Memory B cell (primary cell): ENCODE results near the gene CD300LD.
"Not testable (repeated sequence)": the region's sequence is repeated elsewhere in the genome, so short reads cannot be mapped to it uniquely, and the experiment has no call there.

Source experiments
- ATAC-seq: fragments of 150-1000 bp; cut with Tn5 transposase; 2 replicates; pipeline ENCODE4 v1.10.0; 2021; ENCODE audit warnings: low read depth, mild to moderate bottlenecking, moderate library complexity
- DNase-seq, 2 donors: peaks; one replicate each; pipeline ENCODE4 v3.0.0; 2022; ENCODE audit warnings: low spot score in 2 of 2
- H3K27ac Mint-ChIP-seq: one replicate; pipeline ENCODE4 v1.8.0; 2022; ENCODE audit warnings: mild to moderate bottlenecking, moderate library complexity, mixed read lengths
- H3K27me3 Mint-ChIP-seq: one replicate; pipeline ENCODE4 v1.8.0; 2022; ENCODE audit warnings: mixed read lengths
- H3K36me3 Mint-ChIP-seq: one replicate; pipeline ENCODE4 v1.8.0; 2022; ENCODE audit warnings: mild to moderate bottlenecking, mixed read lengths
- H3K4me1 Mint-ChIP-seq: one replicate; pipeline ENCODE4 v1.8.0; 2022; ENCODE audit warnings: mixed read lengths
- H3K4me3 Mint-ChIP-seq: one replicate; pipeline ENCODE4 v1.8.0; 2022; ENCODE audit warnings: mild to moderate bottlenecking, moderate library complexity, mixed read lengths
- H3K9me3 Mint-ChIP-seq: one replicate; pipeline ENCODE4 v1.8.0; 2022; ENCODE audit warnings: mixed read lengths

The CD300LD gene

DNA sequence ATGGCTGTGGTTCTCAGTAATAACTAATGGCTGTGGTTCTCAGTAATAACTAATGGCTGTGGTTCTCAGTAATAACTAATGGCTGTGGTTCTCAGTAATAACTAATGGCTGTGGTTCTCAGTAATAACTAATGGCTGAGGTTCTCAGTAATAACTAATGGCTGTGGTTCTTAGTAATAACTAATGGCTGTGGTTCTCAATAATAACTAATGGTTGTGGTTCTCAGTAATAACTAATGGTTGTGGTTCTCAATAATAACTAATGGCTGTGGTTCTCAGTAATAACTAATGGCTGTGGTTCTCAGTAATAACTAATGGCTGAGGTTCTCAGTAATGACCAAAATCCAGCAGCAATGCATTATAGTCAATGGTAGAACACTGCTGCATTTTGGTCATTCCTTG lies 18.4 kb downstream of the CD300LD start:
- H3K9me3 Mint-ChIP-seq, DNase-seq, H3K27ac Mint-ChIP-seq, H3K4me3 Mint-ChIP-seq, H3K36me3 Mint-ChIP-seq, H3K4me1 Mint-ChIP-seq, ATAC-seq: not testable (repeated sequence)
- peaks cover 10% of the 10 kb centered on the region for H3K27me3 Mint-ChIP-seq

DNA sequence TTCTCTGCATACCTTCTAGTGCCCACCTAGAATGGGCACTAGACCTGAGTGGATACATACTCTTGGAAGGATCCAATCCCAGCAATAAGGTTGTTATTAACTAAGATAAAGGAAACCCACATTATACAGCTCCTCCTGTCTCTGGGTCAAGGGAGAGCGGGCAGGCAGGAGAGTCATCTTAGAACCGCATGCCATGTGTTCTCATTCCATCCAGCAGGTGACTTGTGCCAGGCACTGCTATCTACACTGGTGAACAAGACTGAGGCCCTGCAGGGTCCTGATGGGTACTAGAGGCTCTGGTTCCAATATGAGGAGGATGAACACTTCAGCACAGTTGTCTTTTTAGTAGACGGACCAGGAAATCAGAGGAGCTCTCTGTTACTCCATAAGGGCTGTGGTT lies 18.9 kb downstream of the CD300LD start:
- no peak for ATAC-seq

DNA sequence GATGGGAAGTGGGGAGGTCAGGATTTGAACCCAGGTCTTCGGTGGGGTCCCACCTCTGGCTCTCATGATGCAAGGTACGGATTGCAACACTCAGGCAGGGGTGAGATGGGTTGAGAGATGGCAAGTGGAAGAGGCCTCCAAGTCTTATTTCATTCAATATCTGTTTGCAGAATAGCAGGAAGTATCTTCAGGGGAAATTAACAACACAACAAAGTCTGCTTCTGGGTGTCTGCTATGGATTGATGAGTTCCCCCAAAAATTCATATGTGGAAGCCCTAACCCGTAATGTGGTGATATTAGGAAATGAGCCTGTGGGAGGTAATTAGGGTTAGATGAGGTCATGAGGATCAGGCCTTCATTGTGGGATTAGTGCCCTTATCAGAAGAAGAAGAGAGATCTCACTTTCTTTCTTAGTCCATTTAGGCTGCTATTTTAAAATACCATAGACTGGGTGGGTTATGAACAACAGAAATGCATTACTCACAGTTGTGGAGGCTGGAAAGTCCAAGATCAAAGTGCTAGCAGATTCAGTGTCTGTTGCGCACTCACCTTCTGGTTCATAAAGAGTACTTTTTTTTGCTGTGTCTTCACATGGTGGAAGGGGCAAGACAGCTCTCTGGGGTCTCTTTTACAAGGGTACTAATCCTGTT lies 20.3 kb downstream of the CD300LD start:
- H3K4me1 Mint-ChIP-seq, result peaks cover 19% of the 10 kb centered on the region
- H3K4me3 Mint-ChIP-seq, result no peak overlapping the region
- H3K27ac Mint-ChIP-seq, result no peak overlapping the region
- no peak for ATAC-seq
- H3K36me3 Mint-ChIP-seq, result peaks cover 2% of the 10 kb centered on the region
- peaks cover 21% of the 10 kb centered on the region for H3K27me3 Mint-ChIP-seq
- H3K9me3 Mint-ChIP-seq, result no peaks in the 10 kb centered on the region
- no peak for DNase-seq

More for the DNA sequence above, 18.9 kb downstream of the CD300LD start:
- H3K9me3 Mint-ChIP-seq, result no peaks in the 10 kb centered on the region
- H3K4me3 Mint-ChIP-seq, result no peak overlapping the region
- no peak for DNase-seq
- peaks cover 2% of the 10 kb centered on the region for H3K36me3 Mint-ChIP-seq
- H3K27ac Mint-ChIP-seq, result no peak overlapping the region
- peaks cover 14% of the 10 kb centered on the region for H3K4me1 Mint-ChIP-seq
- peaks cover 15% of the 10 kb centered on the region for H3K27me3 Mint-ChIP-seq

DNA sequence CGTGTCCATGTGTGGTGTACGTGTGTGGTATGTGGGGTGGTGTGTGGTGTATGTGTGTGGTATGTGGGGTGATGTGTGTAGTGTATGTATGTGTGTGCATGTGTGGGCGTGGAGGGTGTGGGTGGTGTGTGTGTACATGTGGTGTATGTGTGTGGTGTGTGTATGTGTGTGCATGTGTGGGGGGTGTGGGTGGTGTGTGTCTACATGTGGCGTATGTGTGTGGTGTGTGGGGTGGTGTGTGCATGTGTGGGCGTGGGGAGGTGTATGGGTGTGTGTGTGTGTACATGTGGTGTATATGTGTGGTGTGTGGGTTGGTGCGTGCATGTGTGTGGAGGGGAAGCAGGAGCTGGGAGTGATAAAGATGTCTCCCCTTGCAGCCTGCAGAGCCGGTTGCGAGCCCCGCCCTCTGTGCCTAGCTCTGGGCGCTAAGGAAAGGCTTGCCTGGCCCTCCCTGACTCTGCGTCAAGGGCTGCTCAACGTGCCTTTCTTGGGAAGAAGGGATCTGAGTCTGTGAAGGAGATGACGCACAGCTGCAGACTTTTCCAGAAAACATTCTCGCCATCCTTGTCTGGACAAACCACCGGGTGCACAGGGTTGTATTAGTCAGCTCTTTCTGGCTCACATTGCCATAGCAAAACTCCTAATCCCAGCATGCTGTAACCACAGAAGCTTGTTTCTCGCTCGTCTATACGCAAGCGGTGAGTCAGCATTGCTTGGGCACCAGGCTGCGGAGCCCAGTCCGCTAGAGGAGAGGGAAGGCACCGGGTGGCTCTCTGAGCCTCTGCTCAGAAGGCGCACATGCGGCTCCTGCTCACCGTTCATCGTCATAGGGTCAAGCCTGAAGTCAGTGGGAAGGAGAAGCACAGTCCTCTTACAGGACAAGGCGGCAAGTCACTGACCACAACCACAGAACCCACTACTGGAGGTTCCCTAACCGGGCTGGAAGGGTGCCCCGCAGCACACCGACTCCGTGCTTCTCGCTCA lies 22.8 kb downstream of the CD300LD start:
- H3K4me3 Mint-ChIP-seq, result no peak overlapping the region
- H3K27me3 Mint-ChIP-seq, result peaks cover 27% of the 10 kb centered on the region
- peaks cover 2% of the 10 kb centered on the region for H3K36me3 Mint-ChIP-seq
- ATAC-seq (no peak), DNase-seq (no peak)
- H3K9me3 Mint-ChIP-seq, result no peaks in the 10 kb centered on the region
- no peak overlapping the region for H3K27ac Mint-ChIP-seq
- peaks cover 15% of the 10 kb centered on the region for H3K4me1 Mint-ChIP-seq

DNA sequence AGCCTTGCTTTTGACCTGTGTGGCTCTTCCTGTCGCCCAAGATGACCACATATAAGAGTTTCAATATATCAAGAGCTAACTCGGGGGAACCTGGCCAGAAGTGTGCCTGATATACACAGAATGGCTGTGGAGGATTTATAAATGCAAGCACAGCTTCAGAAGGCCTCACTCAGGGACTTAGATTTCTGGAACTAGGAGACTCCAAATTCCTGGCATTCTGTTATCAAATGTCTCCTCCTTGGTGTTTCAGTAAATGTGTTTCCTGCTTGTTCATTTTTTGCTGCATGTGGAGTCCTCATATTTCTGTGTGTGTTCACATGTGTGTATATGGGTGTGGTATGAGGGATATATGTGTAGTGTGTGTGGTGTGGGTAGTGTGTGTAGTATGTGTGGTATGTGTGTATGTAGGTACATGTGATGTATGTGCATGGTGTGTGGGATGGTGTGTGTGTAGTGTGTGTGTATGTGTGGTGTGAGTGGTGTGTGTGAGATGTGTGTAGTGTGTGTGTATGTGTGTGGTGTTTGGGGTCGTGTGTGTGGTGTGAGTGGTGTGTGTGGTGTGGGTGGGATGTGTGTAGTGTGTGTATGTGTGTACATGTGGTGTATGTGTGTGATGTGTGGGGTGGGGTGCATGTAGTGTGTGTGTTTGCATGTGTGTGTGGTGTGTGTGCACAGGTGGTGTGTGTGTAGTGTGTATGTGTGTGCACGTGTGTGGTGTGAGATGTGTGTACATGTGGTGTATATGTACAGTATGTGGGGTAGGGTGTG lies 23.8 kb downstream of the CD300LD start:
- Mint-ChIP-seq H3K27me3 (peaks cover 31% of the 10 kb centered on the region), H3K27ac (no peak overlapping the region), H3K9me3 (peaks cover 2% of the 10 kb centered on the region), H3K4me1 (peaks cover 18% of the 10 kb centered on the region), H3K4me3 (no peak overlapping the region), H3K36me3 (peaks cover 6% of the 10 kb centered on the region)
- ATAC-seq (no peak), DNase-seq (no peak)

DNA sequence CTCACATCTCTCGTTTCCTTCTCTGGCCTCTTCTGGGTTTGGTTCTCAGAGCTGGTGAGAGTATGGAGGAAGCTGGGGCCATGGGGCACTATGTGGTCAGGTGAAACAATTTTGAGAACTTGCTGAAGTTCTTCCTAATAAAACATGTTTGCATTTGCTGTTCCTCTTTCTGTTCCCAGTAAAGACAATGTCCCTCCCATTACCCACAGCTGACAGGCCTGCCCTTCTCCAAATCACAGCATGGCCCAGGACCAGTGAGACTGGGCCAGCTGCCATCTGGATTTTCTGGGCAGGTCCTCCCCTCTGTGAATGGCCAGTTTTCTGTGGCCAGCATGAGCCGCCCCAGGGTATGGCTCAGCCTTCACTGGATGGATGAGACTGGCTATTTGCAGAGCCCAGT lies 24.7 kb downstream of the CD300LD start, which contains the start of gene CD300H:
CD300H (minus strand) TSS at position 113 of the 400 bp plus-strand sequence.
- peaks cover 6% of the 10 kb centered on the region for H3K36me3 Mint-ChIP-seq
- peaks cover 20% of the 10 kb centered on the region for H3K4me1 Mint-ChIP-seq
- H3K9me3 Mint-ChIP-seq, result peaks cover 2% of the 10 kb centered on the region
- H3K27me3 Mint-ChIP-seq, result peaks cover 34% of the 10 kb centered on the region
- DNase-seq, result no peak
- no peak for ATAC-seq
- no peak within 1 kb of the TSS for H3K27ac Mint-ChIP-seq
- no peak within 1 kb of the TSS for H3K4me3 Mint-ChIP-seq

DNA sequence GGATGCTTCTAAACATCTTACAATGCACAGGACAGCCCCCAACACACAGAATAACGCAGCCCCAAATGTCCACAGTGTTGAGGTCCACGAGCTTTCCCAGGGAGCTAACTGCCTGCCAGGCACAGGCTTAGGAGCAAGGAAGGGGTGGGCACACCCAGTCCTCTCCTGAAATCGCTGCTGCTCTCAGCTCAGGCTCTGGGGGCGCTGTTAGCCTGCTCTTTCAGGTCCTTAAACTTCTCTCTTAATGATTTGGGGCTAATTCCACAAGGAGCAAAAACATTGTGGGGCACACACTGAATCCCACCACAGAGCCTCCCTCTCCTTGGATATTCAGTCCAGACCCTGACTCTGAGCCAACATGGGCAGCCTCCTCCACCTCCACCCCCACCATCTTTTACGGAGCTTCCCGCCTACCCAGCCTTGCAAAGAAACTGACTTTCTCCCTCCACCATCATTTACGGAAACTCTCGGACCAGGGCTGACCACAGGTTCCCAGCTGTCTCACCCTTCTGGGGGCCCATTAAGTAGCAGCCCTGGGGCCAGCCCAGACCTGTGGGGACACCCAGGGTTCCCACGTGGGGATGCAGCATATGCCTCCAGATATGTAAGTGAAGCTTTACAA lies 25.8 kb downstream of the CD300LD start:
- peaks cover 6% of the 10 kb centered on the region for H3K36me3 Mint-ChIP-seq
- peaks cover 27% of the 10 kb centered on the region for H3K4me1 Mint-ChIP-seq
- H3K9me3 Mint-ChIP-seq, result peaks cover 2% of the 10 kb centered on the region
- ATAC-seq, result peak; percentile 54
- no peak overlapping the region for H3K4me3 Mint-ChIP-seq
- peaks cover 39% of the 10 kb centered on the region for H3K27me3 Mint-ChIP-seq
- DNase-seq, result peak; percentile 28 to 38
- H3K27ac Mint-ChIP-seq, result no peak overlapping the region

DNA sequence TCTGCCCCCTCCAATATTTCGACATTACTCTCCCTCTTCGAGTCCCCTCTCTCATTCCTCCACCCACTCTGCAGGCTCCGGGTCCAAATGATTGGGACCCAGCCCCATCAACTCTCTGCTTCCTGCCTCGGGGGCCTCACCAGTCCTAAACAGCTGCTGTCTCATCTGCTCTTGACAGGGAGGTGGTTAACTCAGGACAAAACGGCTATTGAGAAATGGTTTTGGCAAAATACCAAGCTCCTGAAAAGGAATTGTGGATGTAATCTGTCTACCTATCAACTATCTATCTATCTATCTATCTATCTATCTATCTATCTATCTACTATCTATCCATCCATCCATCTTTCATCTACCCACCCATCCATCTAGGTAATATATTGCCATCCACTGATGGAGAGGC lies 27.0 kb downstream of the CD300LD start:
- no peak overlapping the region for H3K27ac Mint-ChIP-seq
- H3K4me3 Mint-ChIP-seq, result no peak overlapping the region
- ATAC-seq (no peak), DNase-seq (no peak)
- H3K4me1 Mint-ChIP-seq, result peaks cover 28% of the 10 kb centered on the region
- peaks cover 38% of the 10 kb centered on the region for H3K27me3 Mint-ChIP-seq
- peaks cover 2% of the 10 kb centered on the region for H3K9me3 Mint-ChIP-seq
- H3K36me3 Mint-ChIP-seq, result peaks cover 6% of the 10 kb centered on the region

DNA sequence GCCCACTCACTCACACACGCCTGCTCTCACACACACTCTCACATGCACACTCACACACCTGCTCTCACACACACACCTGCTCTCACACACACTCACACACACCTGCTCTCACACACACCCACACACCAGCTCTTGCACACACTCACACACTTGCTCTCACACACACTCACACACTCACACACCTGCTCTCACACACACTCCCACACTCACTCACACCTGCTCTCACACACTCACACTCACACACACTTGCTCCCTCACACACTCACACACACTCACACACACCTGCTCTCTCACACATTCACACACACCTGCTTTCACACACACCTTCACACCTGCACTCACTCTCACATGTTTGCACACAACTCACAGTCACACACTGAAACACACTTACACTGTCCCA lies 28.7 kb downstream of the CD300LD start:
- H3K27ac Mint-ChIP-seq, result peak overlapping the region; percentile 9
- ATAC-seq (no peak), DNase-seq (no peak)
- no peak overlapping the region for H3K4me3 Mint-ChIP-seq
- peaks cover 9% of the 10 kb centered on the region for H3K36me3 Mint-ChIP-seq
- H3K27me3 Mint-ChIP-seq, result peaks cover 30% of the 10 kb centered on the region
- H3K4me1 Mint-ChIP-seq, result peaks cover 30% of the 10 kb centered on the region
- peaks cover 6% of the 10 kb centered on the region for H3K9me3 Mint-ChIP-seq

DNA sequence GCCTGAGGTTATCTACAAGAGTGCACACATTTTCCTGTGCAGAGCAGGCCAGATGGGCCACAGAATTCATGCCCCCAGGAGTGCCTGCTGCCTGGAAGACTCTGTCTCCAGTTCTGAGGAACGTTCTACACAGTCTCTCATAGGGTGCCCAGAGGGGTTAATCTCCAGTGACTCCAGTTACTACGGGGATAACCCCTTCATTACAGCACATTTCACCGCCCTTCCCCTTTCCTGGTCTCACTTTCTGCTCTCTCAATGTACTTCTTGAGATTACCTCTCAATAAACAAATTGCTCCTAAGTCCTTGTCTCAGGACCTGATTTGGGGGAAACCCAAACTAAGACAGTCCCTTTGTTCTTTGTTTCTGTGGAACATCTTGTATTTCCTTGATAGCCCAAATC lies 30.5 kb downstream of the CD300LD start:
- Mint-ChIP-seq H3K27me3 (peaks cover 22% of the 10 kb centered on the region), H3K36me3 (peaks cover 8% of the 10 kb centered on the region), H3K4me3 (no peak overlapping the region), H3K4me1 (peaks cover 29% of the 10 kb centered on the region), H3K27ac (no peak overlapping the region), H3K9me3 (peaks cover 6% of the 10 kb centered on the region)
- DNase-seq (no peak), ATAC-seq (peak; percentile 35)

DNA sequence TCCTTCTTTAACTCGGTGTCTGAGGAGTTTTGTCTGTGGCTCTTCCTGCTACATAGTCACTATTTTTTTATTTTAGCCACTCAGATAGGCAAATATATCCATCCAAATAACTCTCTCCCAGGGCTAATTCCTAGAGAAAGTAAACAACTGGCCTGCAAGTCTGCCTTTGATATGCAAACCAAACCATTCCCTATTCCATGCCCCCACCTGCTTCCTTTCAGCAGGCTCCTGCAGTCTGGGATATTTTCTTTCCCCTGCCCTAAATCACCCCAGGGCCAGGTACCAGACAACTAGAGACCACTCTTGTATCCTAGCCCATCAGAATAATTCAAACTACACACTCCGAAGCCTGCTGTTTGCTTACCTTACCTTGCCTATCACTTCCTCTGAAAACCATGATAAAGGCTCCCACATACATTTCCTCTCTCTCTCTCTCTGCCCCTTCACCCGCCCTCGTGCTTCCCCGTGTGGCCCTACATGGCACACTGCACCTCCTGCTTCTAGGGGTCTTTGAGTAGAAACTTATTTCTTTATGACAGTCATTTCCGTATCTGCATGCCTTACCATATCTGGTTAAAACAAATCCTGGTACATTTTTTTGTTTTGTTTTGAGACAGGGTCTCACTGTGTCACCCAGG lies 33.1 kb downstream of the CD300LD start:
- ATAC-seq (no peak), DNase-seq (no peak)
- H3K27ac Mint-ChIP-seq, result peak overlapping the region; percentile 69
- no peak overlapping the region for H3K4me3 Mint-ChIP-seq
- peaks cover 10% of the 10 kb centered on the region for H3K9me3 Mint-ChIP-seq
- peaks cover 16% of the 10 kb centered on the region for H3K27me3 Mint-ChIP-seq
- H3K4me1 Mint-ChIP-seq, result peaks cover 29% of the 10 kb centered on the region
- peaks cover 11% of the 10 kb centered on the region for H3K36me3 Mint-ChIP-seq

DNA sequence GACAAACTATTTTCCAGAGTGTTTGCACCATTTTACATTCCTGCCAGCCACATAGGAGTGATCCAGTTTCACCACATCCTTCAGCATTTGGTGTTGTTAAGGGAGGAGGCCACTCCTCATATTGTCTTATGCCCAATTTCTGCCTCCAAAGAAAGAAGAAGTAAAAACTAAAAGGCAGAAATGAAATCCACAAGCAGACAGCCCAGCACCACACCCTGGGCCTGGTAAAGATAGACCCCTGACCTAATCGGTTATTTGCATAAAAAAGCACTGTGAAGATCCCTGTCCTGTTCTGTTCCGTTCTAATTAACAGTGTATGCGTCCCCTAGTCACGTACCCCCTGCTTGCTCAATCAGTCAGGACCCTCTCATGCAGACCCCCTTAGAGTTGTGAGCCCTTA lies 33.7 kb downstream of the CD300LD start:
- peak; percentile 31 for ATAC-seq

DNA sequence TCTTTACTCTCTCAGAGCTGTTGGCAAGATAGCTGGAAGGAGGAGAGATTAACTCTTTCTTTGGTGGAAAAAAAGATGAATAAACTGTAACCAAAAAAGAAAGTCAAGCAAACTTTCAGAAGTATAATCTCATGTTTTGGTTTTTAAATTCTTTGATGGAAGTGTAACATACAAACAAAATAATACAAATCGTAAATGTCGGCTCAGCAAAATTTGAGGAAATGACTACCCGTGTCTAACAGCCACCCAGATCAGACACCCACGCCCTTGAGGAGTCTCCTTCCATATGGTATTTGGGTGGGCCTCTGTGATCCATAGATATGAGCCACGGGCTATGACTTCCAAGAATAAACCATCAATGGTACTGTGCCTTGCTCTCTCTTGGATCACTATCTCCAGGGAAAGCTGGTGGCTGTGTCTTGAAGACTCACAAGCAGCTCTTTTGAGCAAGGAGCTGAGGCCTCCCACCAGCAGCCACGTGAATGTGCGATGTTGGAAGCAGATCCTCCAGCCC lies 36.6 kb downstream of the CD300LD start:
- no peak for DNase-seq

More for the DNA sequence above, 33.7 kb downstream of the CD300LD start:
- not testable (repeated sequence) for H3K9me3 Mint-ChIP-seq, DNase-seq, H3K36me3 Mint-ChIP-seq, H3K4me3 Mint-ChIP-seq
- Mint-ChIP-seq H3K27me3 (peaks cover 13% of the 10 kb centered on the region), H3K4me1 (peaks cover 27% of the 10 kb centered on the region), H3K27ac (peak overlapping the region; percentile 69)

More for the DNA sequence above, 36.6 kb downstream of the CD300LD start:
- Mint-ChIP-seq H3K9me3 (peaks cover 7% of the 10 kb centered on the region), H3K4me1 (peaks cover 17% of the 10 kb centered on the region), H3K36me3 (peaks cover 6% of the 10 kb centered on the region), H3K27me3 (peaks cover 3% of the 10 kb centered on the region), H3K4me3 (no peak overlapping the region), H3K27ac (no peak overlapping the region)
- no peak for ATAC-seq
